ENCODE measurements around the gene PIP4P1.
"Not testable (repeated sequence)": the region's sequence is repeated elsewhere in the genome, so short reads cannot be mapped to it uniquely, and the experiment has no call there.

Gene PIP4P1

GRCh38 chr14:20461225-20462141 lies at the start of gene PIP4P1:
Gene PIP4P1 (minus strand): TSS chr14:20461434. CDS start chr14:20461325, 109 bp downstream.
- DNase-seq = peak; percentile 99 to 100

GRCh38 chr14:20508367-20508766 lies 47.1 kb upstream of the PIP4P1 start:
- DNase-seq = no peak

GRCh38 chr14:20507537-20507936 lies 46.3 kb upstream of the PIP4P1 start:
- DNase-seq = not testable (repeated sequence)

- DNase-seq = not testable (repeated sequence)
These were observed 45.5 kb upstream of the PIP4P1 start for GRCh38 chr14:20506752-20507151.

DNA sequence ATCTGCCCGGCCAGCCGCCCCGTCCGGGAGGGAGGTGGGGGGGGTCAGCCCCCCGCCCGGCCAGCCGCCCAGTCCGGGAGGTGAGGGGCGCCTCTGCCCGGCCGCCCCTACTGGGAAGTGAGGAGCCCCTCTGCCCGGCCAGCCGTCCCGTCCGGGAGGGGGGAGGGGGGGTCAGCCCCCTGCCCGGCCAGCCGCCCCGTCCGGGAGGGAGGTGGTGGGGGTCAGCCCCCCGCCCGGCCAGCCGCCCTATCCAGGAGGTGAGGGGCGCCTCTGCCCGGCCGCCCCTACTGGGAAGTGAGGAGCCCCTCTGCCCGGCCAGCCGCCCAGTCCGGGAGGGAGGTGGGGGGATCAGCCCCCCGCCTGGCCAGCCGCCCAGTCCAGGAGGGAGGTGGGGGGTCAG lies 45.0 kb upstream of the PIP4P1 start:
- not testable (repeated sequence) for DNase-seq

DNA sequence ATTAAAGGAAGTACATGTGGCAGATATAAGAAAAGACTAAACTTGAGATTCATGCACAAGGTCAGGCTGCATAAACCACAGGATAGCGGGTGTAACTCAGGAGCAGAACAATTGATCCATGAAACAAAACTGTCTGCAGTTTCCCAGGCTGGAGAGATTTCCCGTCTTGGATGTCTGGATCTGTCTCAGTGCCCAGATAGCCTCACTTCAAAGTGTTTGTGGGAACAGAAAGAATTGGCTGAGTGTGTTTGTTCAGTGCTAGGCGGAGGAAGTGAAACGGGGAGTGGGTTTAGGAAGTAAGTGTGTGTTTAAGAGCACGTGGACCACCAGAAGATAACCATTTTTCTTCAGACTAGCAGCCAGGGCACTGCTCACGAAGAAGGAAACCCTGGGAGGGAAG lies 42.7 kb upstream of the PIP4P1 start:
- no peak for DNase-seq

GRCh38 chr14:20501346-20501745 lies 40.1 kb upstream of the PIP4P1 start:
- no peak for DNase-seq

GRCh38 chr14:20499881-20500280 lies 38.6 kb upstream of the PIP4P1 start:
- no peak for DNase-seq

- DNase-seq = no peak
These were observed 37.9 kb upstream of the PIP4P1 start for GRCh38 chr14:20499108-20499507.

DNA sequence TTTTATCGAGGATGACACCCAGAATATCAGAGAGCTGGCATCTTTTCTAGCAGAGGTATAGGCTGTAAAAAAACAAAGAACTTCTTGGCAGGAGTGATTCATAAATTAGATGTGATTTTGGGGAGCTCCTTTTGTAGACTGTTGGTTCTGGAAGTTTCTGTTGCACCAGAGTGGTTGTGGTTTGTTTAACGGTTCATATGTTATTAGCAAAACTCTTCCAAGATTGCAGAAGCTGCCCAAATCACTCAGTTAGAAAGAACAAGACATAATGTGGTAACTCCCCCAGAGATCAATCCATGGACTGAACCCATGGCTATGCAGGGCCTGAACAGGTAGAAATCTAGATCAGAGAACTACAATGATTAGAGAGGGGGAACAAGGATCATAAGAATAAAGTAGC lies 37.4 kb upstream of the PIP4P1 start:
- DNase-seq = peak; percentile 30

DNA sequence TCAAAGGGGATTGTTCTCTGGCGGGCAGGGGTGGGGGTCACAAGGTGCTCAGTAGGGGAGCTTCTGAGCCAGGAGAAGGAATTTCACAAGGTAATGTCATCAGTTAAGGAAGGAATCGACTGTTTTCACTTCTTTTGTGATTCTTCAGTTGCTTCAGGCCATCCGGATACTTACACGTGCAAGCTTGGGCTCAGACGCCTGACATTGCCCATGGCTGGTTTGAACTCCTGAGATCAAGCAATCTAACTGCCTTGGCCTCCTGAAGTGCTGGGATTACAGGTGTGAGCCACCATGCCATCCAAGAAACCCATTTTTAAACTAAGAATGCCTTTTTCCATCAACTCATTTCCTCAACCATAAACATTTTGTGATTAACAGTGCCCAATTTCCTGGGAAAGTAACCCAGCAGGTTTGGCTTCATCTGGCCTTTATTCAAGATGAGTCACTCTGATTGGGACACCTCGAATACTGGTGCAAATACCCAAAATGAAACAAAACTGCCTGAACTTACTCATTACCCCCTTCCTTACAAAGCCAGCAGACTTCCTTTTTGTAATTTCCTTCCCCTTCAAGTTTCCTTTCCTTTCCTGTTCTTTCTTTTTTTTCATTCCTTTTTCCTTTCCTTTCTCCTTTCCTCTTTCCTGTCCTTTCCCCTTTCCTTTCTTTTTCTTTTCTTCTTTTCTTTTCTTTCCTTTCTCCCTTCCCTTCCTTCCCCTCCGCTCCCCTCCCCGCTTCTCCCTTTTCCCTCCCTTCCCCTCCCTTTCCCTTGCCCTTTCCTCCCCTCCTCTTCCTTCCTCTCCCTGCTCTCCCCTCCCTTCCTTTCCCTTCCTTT lies 33.9 kb upstream of the PIP4P1 start:
- peak; percentile 47 to 57 for DNase-seq

DNA sequence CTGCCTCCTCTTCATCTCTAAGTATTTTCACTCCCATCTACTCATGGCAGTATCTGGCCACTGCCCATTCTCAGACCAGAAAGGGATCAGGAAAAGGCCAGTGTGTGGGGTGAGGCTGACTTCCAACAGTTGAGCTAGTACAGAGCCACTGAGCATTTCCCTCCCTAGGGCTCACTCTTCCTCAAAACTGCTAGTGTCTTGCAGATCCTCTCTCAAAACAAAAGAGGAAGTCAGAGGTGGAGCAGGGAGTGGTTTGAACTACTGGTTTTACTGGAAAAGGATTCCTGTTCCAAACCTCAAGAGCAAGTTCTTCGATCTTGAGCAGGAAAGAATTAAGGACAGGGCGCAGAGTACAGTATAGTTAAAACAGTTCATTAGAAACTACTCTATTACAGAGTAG lies 32.4 kb upstream of the PIP4P1 start:
- DNase-seq = peak; percentile 78 to 80

GRCh38 chr14:20492486-20492885 lies 31.3 kb upstream of the PIP4P1 start:
- DNase-seq = no peak

DNA sequence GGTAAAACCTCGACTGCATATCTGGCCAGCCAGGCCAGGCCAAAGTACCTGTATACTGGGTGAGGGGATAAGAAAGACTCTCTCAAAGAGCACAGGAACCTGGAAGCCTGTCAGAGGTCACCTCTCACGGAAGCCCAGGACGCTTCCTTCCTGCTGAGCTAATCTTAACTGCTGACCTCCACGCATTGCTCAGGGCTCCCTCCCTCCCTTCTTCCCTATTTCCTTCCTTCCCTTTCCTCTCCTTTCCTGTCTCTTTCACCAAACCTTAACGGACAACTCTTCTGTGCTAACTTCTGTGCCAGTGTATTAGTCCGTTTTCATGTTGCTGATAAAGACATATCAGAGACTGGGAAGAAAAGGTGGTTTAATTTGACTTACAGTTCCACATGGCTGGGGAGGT lies 29.3 kb upstream of the PIP4P1 start:
- DNase-seq = no peak

- peak; percentile 67 to 72 for DNase-seq
These were observed 28.1 kb upstream of the PIP4P1 start for GRCh38 chr14:20489093-20489994.

- no peak for DNase-seq
These were observed 26.1 kb upstream of the PIP4P1 start for GRCh38 chr14:20487396-20487725.

DNA sequence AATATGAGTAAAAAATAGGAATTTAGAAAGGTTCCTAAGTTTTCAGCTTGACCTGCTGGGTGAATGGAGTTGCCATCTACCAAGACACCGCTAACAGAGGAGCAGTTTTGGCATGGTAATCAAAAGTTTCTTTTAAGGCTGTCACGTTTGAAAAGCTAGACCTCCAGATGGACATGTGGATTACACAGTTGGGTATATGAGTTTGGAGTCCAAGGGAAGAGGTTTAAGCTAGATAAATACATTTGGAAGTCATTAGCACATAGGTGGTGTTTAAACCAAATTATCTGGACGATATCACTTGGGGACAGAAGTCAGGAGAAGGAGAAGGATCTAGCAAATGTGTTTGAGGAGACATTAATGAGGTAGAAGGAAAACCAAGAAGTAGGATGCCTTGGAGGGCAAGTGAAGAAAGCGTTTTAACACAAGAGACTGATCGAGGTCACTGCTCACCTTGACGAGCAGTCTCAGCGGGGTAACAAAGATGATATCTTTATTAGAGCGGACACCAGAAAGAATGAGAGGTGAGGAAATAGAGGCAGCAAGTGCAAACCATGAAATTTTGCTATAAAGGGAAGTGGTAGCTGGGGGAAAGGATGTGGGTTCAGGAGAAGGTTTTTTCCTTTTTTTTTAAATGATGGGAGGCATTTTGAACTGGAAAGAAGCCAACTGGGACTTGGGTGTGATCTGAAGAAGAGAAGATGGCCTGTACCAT lies 25.6 kb upstream of the PIP4P1 start:
- peak; percentile 66 to 68 for DNase-seq

- DNase-seq = no peak
These were observed 24.7 kb upstream of the PIP4P1 start for GRCh38 chr14:20485900-20486299.

DNA sequence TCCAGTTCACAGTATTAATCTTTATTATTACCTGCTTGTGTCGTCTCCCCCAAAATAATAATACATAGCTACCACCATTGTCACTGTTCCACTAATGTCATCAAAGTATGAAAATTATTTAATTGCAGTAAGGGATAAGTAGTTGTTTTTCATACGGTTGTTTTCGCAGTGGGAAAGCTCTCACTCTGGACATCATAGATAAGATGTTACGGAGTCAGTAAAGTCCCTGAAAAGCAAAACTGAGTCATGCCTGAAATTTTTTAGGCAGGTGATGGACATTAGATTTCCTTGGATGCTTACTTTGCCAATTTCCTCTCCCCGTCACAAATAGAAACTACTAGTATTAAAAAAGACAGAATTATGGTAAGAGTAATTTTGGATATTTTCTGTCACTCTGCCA lies 21.1 kb upstream of the PIP4P1 start:
- no peak for DNase-seq

DNA sequence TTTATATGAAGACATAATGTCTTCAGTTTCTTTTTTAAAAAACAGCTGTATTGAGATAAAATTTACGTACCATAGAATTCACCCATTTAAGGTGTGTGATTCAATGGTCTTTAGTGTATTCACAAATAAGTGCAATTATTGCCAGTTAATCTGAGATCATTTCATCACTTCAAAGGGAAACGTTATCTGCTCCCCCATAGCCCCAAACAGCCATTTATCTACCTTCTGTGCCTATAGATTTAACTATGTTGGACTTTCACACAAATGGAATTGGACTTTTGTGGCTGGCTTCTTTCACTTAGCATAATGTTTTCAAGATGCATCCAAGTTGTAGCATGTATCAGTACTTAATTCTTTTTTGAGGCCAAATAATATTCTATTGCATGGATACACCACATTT lies 17.7 kb upstream of the PIP4P1 start:
- no peak for DNase-seq

DNA sequence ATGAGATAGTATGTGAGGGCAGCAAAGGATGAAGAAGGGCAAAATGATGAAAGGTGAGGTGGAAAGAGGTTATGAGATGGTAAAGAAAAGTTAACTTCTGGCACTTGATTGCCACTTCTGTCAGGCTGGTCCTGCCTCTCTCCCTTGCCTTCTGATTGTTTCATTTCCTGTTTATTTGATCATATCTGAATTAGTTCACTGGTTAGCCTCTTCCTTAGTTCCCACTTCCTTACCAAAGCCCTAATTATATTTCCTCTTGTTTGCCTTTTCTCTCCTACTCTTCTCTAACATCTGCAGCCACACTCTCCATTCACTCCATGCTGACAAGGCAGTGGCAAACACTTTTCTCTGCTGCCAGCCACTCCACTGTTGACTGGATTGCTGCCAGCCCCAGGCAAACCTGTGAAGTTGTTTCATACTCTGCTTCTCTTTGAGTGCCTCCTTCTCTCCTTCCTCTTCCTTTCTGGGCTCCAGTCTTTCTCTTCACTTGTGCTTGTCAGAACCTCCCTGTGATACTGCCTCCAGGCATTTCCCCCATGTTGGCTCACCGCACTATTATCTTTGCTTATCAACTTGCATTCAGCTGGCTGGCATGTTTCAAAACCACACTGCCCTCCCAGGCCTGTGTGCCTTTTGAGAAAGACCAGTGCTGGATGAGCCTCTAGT lies 16.1 kb upstream of the PIP4P1 start:
- DNase-seq = peak; percentile 73 to 79

GRCh38 chr14:20476776-20477175 lies 15.5 kb upstream of the PIP4P1 start:
- DNase-seq = no peak
